ENCODE results near the gene TTC32.
A peak's percentile ranks its signal among the peaks of the same experiment; 100 is the strongest.
"Not testable (repeated sequence)": the region's sequence is repeated elsewhere in the genome, so short reads cannot be mapped to it uniquely, and the experiment has no call there.

TTC32 gene

DNA sequence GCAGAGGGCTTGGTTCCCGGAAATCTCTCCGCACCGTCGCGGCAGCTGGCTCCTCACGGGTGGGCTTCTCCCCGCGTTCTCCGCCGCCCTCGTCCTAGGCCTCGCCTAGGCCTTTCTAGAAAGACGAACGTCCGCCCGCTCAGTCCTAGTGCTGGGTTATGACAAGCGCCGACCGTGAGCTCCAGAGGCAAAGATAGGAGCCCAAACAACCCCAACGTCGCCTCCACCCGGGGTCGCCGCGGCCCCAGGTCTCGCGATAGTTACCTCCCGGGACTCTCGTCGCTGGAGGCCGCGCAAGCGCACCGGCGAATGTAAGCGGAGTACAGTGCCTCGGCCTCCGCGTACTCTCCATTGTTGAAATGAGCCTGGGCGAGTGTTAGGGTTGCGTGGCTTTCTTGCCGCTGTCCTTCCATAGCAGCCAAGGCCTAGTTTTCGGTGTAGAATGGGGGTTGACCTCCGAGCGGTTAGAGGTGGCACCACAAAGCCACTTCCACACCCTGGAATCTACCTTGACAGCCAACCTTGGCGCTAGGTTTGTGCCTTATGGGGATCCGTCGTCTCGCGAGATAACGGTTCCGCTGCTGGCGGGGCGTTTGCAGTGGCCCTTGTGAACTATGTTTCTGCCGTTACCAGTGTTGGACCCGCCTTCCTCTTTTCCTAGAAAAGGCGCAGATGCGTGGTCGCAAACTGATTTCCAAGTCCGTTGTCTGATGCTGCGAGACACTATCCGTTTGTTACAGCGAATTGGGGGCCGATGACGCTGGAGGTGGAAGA lies at the start of gene TTC32:
Gene TTC32 (minus strand): TSS at position 542 of the 774 bp plus-strand sequence. CDS start 129 bp downstream, at position 413.
- DNase-seq (ENCODE audit: low read depth), result peak; percentile 89

DNA sequence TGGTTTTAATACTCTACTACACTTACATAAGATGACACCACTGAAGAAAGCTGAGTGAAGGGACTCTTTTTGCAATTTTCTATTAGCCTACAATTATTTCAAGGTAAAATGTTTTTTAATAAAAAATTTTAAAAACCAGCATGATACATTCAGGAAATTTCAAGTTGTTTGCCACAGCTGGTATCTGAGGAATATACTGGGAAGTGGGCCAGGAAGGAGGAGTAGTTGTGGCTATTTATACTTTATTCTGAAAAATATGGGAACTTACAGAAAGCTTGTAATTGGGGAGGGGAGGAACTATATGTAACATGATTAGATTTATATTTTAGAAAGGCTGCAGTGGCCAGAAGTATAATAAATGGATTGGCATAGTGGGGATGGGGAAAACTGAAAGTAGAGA lies 47.3 kb upstream of the TTC32 start:
- no peak for DNase-seq (ENCODE audit: low read depth)

DNA sequence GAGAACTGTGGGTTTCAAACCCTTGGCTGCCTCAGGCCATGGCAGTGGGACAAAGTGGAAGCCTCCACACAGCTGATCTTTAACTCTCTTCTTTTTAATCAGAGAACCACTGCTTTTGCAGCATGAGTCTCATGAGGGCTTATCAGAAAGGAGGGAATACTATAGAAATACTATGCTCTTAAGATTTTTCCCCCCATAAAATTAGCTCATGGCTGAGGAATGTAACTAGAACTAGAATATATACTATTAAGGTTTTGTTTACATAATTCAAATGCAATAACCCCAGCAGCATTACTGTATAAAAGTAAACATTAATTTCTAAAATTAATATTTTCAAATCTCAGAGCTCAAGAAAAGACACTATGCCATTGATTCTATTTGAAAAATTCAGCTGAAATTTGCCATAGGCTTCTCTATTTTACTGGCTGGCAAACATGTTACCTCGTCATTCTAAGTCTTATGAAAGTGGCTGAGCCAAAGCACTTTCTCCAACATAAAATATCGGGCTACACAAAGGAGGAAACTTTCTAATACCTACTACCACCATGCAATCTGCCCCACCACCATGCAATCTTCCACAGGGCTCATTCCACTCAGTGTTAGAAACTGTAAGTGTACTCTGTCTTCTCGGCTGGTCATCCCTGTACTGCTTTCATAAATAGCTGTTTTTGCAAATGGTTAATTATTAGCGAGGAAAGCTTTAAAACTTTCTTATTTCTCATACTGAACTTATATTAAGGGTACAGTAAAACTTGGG lies 45.6 kb upstream of the TTC32 start:
- no peak for DNase-seq (ENCODE audit: low read depth)

DNA sequence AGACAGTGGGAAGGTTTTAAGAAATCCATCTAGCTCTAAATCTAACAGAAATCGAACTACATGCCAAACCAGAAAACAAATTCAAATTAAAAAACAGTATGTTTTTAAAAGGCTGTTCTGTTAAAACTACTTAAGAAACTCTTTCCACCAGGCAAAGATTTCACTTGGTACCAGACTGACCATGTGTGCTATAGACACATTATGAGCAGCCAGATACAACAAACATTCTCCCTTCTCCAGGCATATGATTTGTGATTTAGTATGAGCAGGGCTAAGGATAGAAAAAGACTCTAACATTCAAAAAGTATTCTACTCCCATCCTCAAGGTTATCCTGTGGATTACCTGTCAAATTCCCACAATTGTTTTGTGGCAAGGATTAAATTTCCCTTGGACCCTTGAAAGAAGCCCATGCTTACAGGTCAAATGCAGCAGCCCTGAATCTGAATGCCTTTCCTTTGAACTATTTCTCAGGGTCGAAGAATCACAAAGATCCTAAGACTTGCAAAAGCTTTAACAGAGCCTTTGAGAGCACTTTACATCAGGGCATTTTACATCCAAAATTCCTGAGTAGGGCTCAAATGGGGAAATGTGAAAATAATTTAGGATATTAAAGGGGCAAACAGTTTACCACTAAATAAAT lies 42.5 kb upstream of the TTC32 start:
- DNase-seq (ENCODE audit: low read depth), result no peak

DNA sequence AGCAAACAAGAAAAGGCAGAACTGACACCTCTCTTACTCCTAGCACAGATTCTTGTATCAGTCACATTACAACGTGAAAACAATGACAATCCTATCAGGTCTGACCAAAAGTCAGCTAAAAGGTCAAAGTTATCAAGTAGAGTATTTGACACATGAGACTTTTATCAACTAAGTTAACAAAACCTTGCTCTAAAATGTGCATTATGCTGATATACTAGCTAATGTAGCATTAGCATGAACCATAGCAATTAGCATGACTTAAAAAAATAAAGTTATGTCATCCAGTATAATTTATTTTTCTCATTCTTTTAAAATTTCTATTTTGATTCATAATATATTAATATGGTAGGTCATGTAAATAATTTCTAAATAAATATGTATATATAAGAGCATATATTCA lies 41.4 kb upstream of the TTC32 start:
- DNase-seq (ENCODE audit: low read depth), result no peak

DNA sequence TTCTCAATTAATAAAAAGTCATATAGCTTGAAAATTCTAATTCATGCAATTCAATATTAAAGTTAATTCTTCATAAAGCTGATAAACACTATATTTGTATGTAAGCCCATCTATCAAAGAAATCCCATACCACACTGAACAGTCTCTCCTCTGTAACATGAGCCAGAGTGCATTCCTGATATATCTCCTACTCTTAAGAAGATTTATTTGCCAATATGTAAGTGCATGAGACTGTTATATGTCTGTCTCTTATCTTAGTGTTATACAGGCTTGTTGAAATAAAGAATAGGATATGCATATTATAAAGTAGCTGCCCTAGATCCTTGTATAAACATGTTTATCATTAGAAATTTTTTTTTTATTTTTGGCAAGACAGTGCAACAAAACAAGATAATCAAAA lies 40.4 kb upstream of the TTC32 start:
- DNase-seq (ENCODE audit: low read depth), result no peak

DNA sequence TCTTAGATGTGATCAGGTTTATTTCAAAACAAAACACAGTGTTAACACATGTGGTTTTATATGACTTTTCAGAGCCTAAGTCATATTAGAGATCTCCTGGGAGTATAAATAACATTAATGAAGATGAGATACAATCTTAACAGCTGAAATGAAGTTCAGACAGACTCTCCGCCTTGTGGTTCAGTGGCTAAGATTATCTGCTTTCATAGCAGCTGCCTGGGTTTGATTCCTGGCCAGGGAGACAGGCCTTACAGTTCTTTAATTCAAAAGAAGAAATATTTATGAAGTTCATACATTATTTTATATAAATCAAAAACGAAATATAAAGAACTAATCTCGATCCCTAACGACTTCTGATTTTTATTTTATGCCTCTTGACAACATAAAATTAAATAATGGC lies 35.2 kb upstream of the TTC32 start:
- no peak for DNase-seq (ENCODE audit: low read depth)

DNA sequence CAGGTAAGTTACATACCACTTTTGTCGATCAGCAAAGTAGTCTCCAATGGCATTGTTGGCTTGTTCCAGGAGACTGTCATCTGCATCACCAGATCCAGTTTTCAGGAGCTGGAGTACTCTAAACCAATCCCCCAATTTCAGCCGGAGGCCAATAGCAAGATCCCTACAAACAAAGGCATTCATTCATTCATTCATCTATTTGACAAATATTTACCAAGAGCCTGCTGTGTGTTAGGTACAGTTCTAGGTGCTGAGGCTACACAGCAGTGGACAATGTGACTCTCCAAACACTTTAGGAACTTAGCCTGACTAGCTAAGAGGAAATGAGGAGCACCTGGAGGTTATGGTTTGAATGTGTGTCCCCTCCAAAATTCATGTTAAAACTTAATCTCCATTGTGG lies 34.4 kb upstream of the TTC32 start:
- DNase-seq (ENCODE audit: low read depth), result no peak

DNA sequence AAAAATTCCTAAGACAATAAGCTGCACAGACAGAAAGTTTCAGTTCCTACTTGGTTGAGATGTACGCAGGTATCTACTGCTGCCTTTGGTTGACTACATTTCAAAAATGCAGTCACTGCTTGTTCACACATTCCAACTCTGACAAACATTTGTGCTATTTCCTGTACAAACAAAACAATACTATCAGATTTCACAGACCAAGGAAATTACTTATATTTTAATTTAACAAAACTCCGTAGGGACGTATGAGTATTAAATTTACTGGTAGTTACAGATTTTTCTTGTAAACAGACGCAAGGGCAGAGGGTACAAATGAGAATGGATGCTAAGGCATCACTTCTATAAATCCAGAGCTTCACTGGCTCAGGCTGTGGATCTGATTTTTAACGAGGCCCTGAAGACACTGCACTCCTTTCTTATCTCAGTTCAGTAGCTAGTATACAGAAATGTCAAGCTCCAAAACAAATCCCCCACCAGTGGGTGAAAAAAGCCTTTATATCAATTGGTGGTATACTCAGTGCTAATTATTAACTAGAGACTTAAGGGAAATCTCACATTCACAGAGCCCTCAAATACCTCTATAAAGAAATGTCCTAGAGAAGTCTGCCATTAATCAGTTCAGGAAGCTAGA lies 31.7 kb upstream of the TTC32 start:
- DNase-seq (ENCODE audit: low read depth), result no peak

DNA sequence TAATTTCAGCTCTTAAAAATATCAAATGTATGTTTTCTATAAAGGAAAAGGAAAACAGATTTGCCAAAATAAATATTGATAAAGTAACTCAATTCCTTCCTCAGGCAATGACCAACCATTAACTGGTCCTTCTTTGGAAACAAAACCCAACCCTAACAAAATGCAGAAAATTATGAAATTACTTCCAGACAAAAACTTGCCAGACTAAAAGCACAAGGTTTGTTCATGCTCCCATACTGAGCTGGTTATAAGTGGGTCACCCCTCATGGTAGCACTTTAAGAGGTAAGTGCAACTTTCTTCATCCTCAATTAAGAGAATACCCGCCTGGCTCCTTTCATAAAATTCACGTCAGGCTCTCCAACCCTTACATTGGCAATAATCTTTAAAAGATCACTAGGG lies 31.1 kb upstream of the TTC32 start:
- no peak for DNase-seq (ENCODE audit: low read depth)

DNA sequence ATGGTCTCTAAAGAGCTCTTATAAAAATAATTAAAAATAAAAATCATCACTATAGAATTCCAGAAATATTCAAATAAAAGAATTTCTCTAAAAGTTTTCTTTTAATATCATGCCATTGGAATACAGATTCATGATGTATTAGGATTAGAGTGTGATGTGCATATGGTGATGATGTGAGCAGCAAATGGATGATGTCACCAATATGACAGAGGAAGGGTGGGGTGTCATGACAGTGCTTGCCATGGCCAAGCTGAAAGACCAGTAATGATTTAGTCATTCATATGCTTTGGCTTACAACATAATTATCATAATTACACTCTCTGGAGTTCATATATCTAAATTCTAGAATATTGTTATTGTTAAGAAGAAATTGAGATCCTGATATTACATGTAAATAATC lies 27.4 kb upstream of the TTC32 start:
- no peak for DNase-seq (ENCODE audit: low read depth)

DNA sequence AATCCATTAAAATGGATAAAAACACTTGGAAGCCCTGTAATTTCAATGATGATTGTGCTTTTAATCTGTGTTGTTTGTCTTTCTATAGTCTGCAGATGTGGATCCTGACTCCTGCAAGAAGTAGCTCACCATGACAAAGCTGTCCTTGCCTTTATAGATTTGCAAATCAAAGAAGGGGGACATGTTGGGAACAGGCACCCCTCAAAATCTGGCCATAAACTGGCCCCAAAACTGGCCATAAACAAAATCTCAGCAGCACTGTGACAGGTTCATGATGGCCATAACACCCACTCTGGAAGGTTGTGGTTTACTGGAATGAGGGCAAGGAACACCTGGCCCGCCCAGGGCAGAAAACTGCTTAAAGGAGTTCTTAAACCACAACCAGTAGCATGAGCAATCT lies 26.0 kb upstream of the TTC32 start:
- not testable (repeated sequence) for DNase-seq (ENCODE audit: low read depth)

DNA sequence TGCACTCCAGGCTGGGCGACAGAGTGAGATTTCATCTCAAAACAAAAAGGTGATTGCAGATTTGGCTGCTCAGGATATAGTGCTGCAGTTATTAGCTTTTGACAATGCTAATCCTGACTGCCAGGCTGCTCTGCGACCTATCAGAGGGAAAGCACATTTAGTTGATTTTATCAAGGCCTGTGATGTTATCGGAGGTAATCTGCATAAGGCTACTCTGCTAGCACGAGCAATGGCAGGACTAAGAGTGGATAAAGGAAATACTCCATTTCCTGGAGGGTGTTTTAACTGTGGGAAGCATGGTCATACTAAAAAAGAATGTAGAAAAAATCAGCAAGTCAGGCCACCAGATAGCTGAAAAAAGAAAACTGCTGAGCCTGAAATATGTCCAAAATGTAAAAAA lies 22.7 kb upstream of the TTC32 start:
- not testable (repeated sequence) for DNase-seq (ENCODE audit: low read depth)

DNA sequence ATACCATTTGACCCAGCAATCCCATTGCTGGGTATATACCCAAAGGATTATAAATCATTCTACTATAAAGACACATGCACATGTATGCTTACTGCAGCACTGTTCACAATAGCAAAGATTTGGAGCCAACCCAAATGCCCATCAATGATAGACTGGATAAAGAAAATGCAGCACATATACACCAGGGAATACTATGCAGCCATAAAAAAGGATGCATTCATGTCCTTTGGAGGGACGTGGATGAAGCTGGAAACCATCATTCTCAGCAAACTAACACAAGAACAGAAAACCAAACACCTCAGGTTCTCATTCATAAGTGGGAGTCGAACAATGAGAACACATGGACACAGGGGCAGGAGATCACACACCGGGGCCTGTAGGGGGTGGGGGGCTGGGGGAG lies 20.4 kb upstream of the TTC32 start:
- not testable (repeated sequence) for DNase-seq (ENCODE audit: low read depth)

DNA sequence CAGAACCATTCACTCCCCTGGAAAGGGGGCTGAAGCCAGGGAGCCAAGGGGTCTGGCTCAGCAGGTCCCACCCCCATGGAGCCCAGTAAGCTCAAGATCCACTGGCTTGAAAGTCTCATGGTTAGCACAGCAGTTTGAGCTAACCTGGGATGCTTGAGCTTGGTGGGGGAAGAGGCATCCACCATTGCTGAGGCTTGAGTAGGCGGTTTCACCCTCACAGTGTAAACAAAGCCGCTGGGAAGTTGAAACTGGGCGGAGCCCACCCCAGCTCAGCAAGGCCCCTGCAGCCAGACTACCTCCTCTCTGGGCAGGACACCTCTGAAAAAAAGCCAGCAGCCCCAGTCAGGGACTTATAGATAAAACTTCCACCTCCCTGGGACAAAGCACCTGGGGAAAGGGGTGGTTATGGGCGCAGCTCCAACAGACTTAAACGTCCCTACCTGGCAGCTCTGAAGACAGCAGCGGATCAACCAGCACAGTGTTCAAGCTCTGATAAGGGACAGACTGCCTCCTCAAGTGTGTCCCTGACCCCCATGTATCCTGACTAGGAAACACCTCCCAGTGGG lies 14.7 kb upstream of the TTC32 start:
- no peak for DNase-seq (ENCODE audit: low read depth)

DNA sequence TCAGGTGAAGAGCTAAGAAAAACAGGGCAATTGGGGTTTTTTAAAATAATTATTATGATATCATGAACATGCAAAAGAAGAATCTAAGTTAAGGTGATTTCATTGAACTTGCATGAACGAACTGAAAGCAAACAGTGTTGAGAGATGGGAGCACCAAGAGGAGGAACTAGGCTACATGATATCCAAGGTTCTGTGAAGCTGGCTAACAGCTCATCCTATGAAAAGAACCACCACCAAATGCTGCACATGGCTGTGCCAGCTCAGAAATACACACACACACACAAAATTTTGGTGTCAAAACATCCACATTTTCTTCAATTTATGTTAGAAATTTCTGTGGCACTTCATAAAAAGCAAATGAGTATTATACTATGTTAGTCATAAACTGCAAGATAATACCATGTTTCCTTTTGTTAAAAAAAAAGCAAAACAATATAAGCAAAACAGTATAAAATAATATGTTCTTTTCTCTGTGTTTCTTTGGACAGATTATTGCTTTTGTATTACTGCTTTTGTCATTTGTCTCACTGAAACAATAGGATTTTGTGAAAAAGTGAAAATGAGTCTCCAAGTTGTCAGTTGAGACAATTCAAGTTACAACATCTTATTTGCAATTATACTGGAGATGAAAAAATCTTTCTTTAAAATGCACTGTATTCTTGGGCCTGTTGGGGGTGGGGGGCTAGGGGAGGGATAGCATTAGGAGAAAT lies 12.6 kb upstream of the TTC32 start:
- DNase-seq (ENCODE audit: low read depth), result no peak

DNA sequence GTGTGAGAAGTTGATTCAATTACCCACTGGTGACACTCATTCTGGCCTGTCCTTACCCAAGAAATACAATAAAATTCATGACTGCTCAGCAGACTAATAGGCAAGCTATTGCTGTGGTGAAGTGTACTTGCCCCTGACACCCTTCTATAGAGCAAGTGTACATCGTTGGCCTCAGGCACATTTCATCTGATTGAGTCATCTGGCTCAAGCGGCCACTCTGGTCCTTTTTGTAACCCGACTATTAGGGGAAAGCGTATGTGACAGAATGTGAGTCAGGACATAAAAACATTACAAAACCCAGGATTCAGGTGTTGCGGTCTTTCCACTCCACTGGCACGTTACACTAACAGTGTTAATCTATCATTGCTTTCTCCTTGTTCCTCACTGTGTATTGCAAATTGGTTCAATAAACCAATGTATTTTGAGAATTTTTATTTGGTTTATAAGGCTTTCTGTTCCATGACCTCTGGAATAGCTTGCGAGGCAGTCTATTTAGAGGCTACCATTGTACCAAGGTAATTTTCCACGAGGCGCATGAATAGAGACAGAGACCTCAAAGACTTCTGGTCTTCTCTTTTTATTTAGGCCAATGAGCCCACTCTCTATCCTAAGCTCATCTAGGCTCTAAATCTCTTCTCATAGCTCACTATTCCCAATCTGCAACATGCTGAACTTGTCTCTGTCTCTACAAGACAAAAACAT lies 10.2 kb upstream of the TTC32 start:
- DNase-seq (ENCODE audit: low read depth), result no peak

DNA sequence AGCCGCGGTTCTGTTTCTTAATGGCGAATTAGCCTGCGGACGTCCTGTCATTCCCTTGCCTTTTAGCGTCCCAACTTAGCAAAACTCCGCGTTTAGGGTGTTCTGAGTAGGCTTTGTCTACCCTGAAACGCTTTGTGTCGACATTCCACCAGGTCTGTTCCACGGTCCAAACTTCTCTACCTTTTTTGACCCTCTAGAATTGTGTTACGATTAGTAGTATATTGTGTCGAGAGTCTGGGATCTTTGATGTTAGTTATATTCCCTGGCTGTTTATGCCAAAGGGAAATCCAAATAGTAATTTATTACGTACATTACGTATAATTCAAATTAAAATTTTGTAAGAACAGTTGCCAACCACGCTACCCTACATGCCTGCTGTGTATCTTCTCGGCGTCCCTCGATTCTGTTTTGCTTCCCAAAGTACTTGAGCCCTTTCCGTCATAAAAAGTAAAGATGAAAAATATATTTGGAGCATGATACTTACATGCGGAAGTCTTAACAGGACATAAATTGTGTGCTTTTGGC lies 495 bp upstream of the TTC32 start:
- DNase-seq (ENCODE audit: low read depth), result no peak

DNA sequence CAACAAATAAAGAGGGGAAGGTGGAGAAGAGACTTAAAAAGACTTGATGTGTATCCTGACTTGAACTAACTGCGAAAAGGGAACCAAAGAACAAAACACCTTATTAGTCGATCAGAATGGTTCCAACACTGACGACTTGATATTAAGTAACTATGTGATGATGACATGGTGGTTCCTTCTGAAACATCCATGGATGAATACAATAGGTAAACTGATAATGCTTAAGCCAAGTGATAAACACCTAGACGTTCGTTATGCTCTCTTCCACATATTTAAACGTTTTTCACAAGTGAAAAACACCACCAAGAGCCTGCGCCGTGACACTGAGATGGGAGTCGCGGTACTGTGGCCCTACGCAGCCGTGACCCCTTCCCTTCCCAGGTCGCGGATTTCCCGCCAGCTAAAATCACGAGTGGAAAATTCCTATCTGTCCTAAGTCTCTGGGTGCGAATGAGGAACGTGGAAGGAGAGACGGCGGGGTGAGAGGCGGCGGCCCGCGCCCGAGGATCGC lies 797 bp downstream of the TTC32 start:
- DNase-seq (ENCODE audit: low read depth), result no peak

Data from activated T-cell treated with anti-CD3 and anti-CD28 coated beads for 24 hours (primary cell).